Measurements from ENCODE around the gene REPS1.

Gene REPS1, protein sequence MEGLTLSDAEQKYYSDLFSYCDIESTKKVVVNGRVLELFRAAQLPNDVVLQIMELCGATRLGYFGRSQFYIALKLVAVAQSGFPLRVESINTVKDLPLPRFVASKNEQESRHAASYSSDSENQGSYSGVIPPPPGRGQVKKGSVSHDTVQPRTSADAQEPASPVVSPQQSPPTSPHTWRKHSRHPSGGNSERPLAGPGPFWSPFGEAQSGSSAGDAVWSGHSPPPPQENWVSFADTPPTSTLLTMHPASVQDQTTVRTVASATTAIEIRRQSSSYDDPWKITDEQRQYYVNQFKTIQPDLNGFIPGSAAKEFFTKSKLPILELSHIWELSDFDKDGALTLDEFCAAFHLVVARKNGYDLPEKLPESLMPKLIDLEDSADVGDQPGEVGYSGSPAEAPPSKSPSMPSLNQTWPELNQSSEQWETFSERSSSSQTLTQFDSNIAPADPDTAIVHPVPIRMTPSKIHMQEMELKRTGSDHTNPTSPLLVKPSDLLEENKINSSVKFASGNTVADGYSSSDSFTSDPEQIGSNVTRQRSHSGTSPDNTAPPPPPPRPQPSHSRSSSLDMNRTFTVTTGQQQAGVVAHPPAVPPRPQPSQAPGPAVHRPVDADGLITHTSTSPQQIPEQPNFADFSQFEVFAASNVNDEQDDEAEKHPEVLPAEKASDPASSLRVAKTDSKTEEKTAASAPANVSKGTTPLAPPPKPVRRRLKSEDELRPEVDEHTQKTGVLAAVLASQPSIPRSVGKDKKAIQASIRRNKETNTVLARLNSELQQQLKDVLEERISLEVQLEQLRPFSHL

DNA sequence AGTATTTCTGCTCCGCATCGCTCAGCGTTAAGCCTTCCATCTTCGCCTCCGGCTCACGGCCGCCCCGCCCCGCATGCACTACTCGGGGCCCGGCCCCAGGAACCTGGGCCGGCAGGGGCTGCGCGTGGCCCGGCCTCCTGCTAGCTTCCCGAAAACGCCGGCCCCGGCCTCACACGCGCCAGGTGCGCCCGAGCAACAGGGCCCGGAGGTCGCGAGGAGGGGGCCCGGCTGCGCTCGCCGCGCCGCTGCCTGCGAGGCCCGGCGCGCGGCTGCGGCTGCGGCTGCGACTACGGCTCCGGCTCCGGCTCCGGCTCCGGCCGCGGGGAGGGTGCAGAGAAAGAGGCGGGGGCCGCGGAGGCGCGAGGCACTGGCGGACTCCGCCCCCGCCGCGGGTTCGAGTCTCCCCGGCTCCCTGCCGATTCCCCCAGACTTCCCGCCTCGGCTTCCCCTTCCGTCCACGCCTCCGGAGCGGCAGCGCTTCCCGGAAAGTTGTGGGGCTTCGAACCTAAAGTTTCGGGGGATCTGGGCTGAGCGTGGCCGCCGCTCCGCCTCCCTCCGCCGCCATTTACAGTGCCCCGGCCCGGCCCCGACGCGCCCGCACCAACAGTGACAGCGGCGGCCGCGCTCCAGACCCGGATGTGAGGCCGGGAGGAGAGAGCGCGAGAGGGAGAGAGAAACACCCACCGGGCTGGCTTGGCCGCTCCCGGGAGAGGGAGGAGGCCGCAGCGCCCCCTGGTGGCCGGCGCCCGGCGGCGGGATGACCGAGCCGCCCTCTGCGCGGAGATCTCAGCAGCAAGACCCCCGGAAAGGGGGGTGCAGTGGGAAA, at the start of gene REPS1:
Gene REPS1 (minus strand): TSS at position 611 of the 826 bp plus-strand sequence. CDS start 571 bp downstream, at position 40.
- Histone ChIP-seq H4K20me1 (ENCODE audit: insufficient read depth, low read length, poor library complexity, severe bottlenecking) (peaks cover 46% of the 10 kb centered on the region), H3F3A (ENCODE audit: low read depth) (no peaks in the 10 kb centered on the region), H3K4me3 (ENCODE audit: low read length, poor library complexity, severe bottlenecking) (peak within 1 kb of the TSS; percentile 92), H3K9me2 (replicated peaks; ENCODE audit: low read depth, low read length) (no peaks in the 10 kb centered on the region), H3K36me3 (ENCODE audit: insufficient read depth, low read length) (no peaks in the 10 kb centered on the region), H3K79me2 (ENCODE audit: insufficient read depth, low read length) (peaks cover 48% of the 10 kb centered on the region), H2AFZ (ENCODE audit: low read length) (peak within 1 kb of the TSS; percentile 90), H3K9ac (ENCODE audit: low read depth, low read length, poor library complexity, severe bottlenecking) (peak within 1 kb of the TSS; percentile 85), H3K9me3 (ENCODE audit: insufficient read depth, low read depth, low read length) (no peaks in the 10 kb centered on the region), H3K27me3 (ENCODE audit: insufficient read depth, low read length, poor library complexity, severe bottlenecking) (no peaks in the 10 kb centered on the region), H3K4me1 (ENCODE audit: insufficient read depth, low read length, poor library complexity, severe bottlenecking) (peaks cover 41% of the 10 kb centered on the region), H3K4me2 (ENCODE audit: low read depth, low read length, poor library complexity, severe bottlenecking) (peak within 1 kb of the TSS; percentile 94)
- TF ChIP-seq EZH2phosphoT487 (IDR thresholded peaks at IDR 0.05; ENCODE audit: borderline replicate concordance): no peak
- TF ChIP-seq, protein P1, sequence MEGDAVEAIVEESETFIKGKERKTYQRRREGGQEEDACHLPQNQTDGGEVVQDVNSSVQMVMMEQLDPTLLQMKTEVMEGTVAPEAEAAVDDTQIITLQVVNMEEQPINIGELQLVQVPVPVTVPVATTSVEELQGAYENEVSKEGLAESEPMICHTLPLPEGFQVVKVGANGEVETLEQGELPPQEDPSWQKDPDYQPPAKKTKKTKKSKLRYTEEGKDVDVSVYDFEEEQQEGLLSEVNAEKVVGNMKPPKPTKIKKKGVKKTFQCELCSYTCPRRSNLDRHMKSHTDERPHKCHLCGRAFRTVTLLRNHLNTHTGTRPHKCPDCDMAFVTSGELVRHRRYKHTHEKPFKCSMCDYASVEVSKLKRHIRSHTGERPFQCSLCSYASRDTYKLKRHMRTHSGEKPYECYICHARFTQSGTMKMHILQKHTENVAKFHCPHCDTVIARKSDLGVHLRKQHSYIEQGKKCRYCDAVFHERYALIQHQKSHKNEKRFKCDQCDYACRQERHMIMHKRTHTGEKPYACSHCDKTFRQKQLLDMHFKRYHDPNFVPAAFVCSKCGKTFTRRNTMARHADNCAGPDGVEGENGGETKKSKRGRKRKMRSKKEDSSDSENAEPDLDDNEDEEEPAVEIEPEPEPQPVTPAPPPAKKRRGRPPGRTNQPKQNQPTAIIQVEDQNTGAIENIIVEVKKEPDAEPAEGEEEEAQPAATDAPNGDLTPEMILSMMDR (conservative IDR thresholded peaks at IDR 0.05; ENCODE audit: low read length): peak; percentile 85

DNA sequence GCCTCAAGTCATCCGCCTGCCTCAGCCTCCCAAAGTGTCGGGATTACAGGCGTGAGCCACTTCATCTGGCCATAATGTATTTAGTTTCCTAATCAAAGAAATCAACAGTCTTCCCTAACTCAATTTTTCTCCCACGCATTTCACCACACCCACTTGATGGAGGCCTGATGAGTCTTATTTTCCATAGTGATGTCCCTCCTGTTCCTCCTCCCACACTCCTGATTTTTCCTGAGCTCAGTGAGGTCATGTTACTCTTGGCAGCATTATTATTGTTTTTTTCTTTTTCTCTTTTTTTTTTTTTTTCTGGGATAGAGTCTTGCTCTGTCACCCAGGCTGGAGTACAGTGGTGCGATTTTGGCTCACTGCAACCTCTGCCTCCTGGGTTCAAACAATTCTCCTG, 49.4 kb upstream of the REPS1 start:
- Histone ChIP-seq H3K4me3 (ENCODE audit: low read length, poor library complexity, severe bottlenecking) (no peak overlapping the region), H4K20me1 (ENCODE audit: insufficient read depth, low read length, poor library complexity, severe bottlenecking) (peaks cover 23% of the 10 kb centered on the region), H3K36me3 (ENCODE audit: insufficient read depth, low read length) (peaks cover 66% of the 10 kb centered on the region), H3K4me2 (ENCODE audit: low read depth, low read length, poor library complexity, severe bottlenecking) (no peak overlapping the region), H3K9me3 (ENCODE audit: insufficient read depth, low read depth, low read length) (no peaks in the 10 kb centered on the region), H3K27me3 (ENCODE audit: insufficient read depth, low read length, poor library complexity, severe bottlenecking) (no peaks in the 10 kb centered on the region), H3F3A (ENCODE audit: low read depth) (no peaks in the 10 kb centered on the region), H2AFZ (ENCODE audit: low read length) (no peak overlapping the region), H3K9me2 (replicated peaks; ENCODE audit: low read depth, low read length) (no peaks in the 10 kb centered on the region), H3K79me2 (ENCODE audit: insufficient read depth, low read length) (peaks cover 68% of the 10 kb centered on the region), H3K4me1 (ENCODE audit: insufficient read depth, low read length, poor library complexity, severe bottlenecking) (peaks cover 16% of the 10 kb centered on the region), H3K9ac (ENCODE audit: low read depth, low read length, poor library complexity, severe bottlenecking) (no peak overlapping the region)
- TF ChIP-seq, protein P1 (conservative IDR thresholded peaks at IDR 0.05; ENCODE audit: low read length): no peak
- TF ChIP-seq EZH2phosphoT487 (IDR thresholded peaks at IDR 0.05; ENCODE audit: borderline replicate concordance): no peak

DNA sequence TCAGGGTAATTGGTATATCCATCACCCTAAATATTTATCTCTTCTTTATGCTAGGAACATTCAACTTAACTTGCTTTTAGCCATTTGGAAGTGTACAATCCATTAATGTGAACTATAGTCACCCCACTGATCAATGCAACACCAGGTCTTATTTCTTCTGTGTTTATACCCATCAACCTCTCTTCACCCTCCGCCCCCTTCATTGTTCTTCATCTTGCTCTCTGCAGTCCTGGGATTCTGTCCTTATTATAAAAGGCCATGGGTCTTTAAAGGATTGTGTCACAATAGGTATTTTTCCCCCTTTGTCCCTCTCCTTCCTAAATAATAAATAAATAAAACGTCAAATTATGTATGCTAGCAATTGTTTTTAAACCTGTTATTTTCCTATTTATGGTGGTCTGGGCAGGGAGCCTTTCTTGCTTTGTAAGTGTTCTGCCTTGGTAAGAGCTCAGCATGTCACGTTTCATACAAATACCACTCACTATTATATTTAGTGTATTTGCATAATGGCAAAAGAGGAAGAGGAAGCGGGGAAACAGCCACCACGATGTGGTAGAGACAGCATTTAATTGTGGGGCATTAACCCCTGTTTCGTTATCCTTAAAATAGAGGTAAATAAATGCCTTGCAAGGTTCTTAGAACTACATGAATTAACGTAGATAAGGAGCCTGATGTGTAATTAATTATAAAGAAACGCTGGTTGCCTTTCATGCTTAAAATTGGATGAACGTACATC, 42.3 kb upstream of the REPS1 start:
- H3K9ac ChIP-seq (ENCODE audit: low read depth, low read length, poor library complexity, severe bottlenecking): peak overlapping the region; percentile 90
- peaks cover 85% of the 10 kb centered on the region for H3K79me2 ChIP-seq (ENCODE audit: insufficient read depth, low read length)
- H3K9me3 ChIP-seq (ENCODE audit: insufficient read depth, low read depth, low read length): no peaks in the 10 kb centered on the region
- H2AFZ ChIP-seq (ENCODE audit: low read length): no peak overlapping the region
- H3K4me2 ChIP-seq (ENCODE audit: low read depth, low read length, poor library complexity, severe bottlenecking): peak overlapping the region; percentile 95
- peaks cover 19% of the 10 kb centered on the region for H3K36me3 ChIP-seq (ENCODE audit: insufficient read depth, low read length)
- no peaks in the 10 kb centered on the region for H3K27me3 ChIP-seq (ENCODE audit: insufficient read depth, low read length, poor library complexity, severe bottlenecking)
- H3K4me3 ChIP-seq (ENCODE audit: low read length, poor library complexity, severe bottlenecking): peak overlapping the region; percentile 90
- H4K20me1 ChIP-seq (ENCODE audit: insufficient read depth, low read length, poor library complexity, severe bottlenecking): peaks cover 45% of the 10 kb centered on the region
- no peaks in the 10 kb centered on the region for H3F3A ChIP-seq (ENCODE audit: low read depth)
- H3K4me1 ChIP-seq (ENCODE audit: insufficient read depth, low read length, poor library complexity, severe bottlenecking): peaks cover 52% of the 10 kb centered on the region
- H3K9me2 ChIP-seq (replicated peaks; ENCODE audit: low read depth, low read length): no peaks in the 10 kb centered on the region
- TF ChIP-seq, protein P1 (conservative IDR thresholded peaks at IDR 0.05; ENCODE audit: low read length): no peak
- TF ChIP-seq EZH2phosphoT487 (IDR thresholded peaks at IDR 0.05; ENCODE audit: borderline replicate concordance): no peak

Data from Loucy (cell line).